K562 (cell line): ENCODE results near the gene FANCC. TPM values are rescaled to one million over a fixed set of nuclear protein-coding genes. Genes with fewer than 3 reads are reported as not detected.

Experiments
- ARID2 ChIP-seq: fragments of 450-650 bp; IDR thresholded peaks from 2 replicates; pipeline ENCODE4 v1.6.1; 2017; ENCODE audit warnings: antibody characterized with exemption, mild to moderate bottlenecking
- BRCA1 ChIP-seq, 2 experiments: fragments of 450-650 bp in 1 of 2; sonication (generic) in 1 of 2; formaldehyde crosslinking in 1 of 2; IDR thresholded peaks; 2 replicates each; pipeline versions ENCODE4 v1.5.0 to v1.6.1; 2017 to 2020; ENCODE audit warnings: mild to moderate bottlenecking in 1 of 2, missing genetic modification reagents in 1 of 2
- CUX1 ChIP-seq: fragments of 200-800 bp; sonication (Bioruptor generic); IDR thresholded peaks from 2 replicates; pipeline ENCODE4 v1.6.1; 2016; ENCODE audit warnings: missing genetic modification characterization, missing compliant biosample characterization
- GMEB1 ChIP-seq: fragments of 250-450 bp; sonication (Bioruptor Pico); IDR thresholded peaks from 2 replicates; pipeline ENCODE4 v1.4.0; 2020; ENCODE audit warnings: mild to moderate bottlenecking
- MBD1 ChIP-seq: fragments of 250-450 bp; sonication (Bioruptor Pico); IDR thresholded peaks from 2 replicates; pipeline ENCODE4 v1.8.0; 2022; ENCODE audit warnings: inconsistent platforms
- NFE2 ChIP-seq: IDR thresholded peaks from 2 replicates; pipeline ENCODE4 v1.6.1; 2014; ENCODE audit warnings: antibody characterized with exemption, low read depth
- NFRKB ChIP-seq: fragments of 450-650 bp; IDR thresholded peaks from 2 replicates; pipeline ENCODE4 v1.6.1; 2016; ENCODE audit warnings: low read depth
- RUNX1 ChIP-seq: sonication (generic); IDR thresholded peaks from 2 replicates; pipeline ENCODE4 v1.6.1; 2016; ENCODE audit warnings: antibody characterized with exemption, low read depth
- SAFB ChIP-seq: fragments of 200-400 bp; formaldehyde crosslinking; IDR thresholded peaks from 2 replicates; pipeline ENCODE4 v1.6.1; 2017; ENCODE audit warnings: low read depth, low read length, borderline replicate concordance
- SMARCE1 ChIP-seq: fragments of 450-650 bp; IDR thresholded peaks from 2 replicates; pipeline ENCODE4 v1.7.1; 2016; ENCODE audit warnings: mild to moderate bottlenecking
- TAL1 ChIP-seq: fragments of 450-650 bp; IDR thresholded peaks from 2 replicates; pipeline ENCODE4 v1.6.1; 2016; ENCODE audit warnings: mild to moderate bottlenecking
- TFAM ChIP-seq: fragments of 250-450 bp; sonication (Bioruptor Pico); conservative IDR thresholded peaks from 2 replicates; pipeline ENCODE4 v1.5.0; 2021; ENCODE audit warnings: mild to moderate bottlenecking, moderate library complexity
- THRAP3 ChIP-seq: fragments of 450-650 bp; IDR thresholded peaks from 2 replicates; pipeline ENCODE4 v1.6.1; 2016; ENCODE audit warnings: mild to moderate bottlenecking, inconsistent platforms, borderline replicate concordance
- ZBTB43 ChIP-seq: sonication (generic); formaldehyde crosslinking; IDR thresholded peaks from 2 replicates; pipeline ENCODE4 v1.8.0; 2023; ENCODE audit warnings: mild to moderate bottlenecking, missing genetic modification reagents
- ZNF124 ChIP-seq: sonication (generic); formaldehyde crosslinking; IDR thresholded peaks from 2 replicates; pipeline ENCODE4 v1.8.1; 2022; ENCODE audit warnings: missing genetic modification reagents
- polyA plus RNA-seq, 8 experiments: library from polyadenylated mRNA; depleted of rRNA in 4 of 8; stranded (reverse) in 5 of 8; unstranded in 3 of 8; fragments of >200 nt; fragmentation: Nextera tagmentation in 2 of 8; fragmentation: Illumina TruSeq in 1 of 8; extraction: Ambion mirVana in 2 of 8; extraction: Trizol in 1 of 8; gene quantifications; 2 replicates each; pipeline versions ENCODE4 v1.2.1 to v1.2.3, GENCODE V29; 2011 to 2014; ENCODE audit warnings: inconsistent platforms in 1 of 8, missing spikeins in 1 of 8
- total RNA-seq, 7 experiments: library from RNA; depleted of rRNA in 6 of 7; stranded (reverse); fragments of >200 nt in 6 of 7; fragmentation: Illumina TruSeq in 2 of 7; extraction: Trizol in 2 of 7; gene quantifications; 2 replicates each; pipeline versions ENCODE4 v1.2.1 to v1.2.3, GENCODE V29; 2011 to 2021; ENCODE audit warnings: low replicate concordance in 1 of 7
- TF ChIP-seq, protein P1 (sequence below): fragments of 450-650 bp; IDR thresholded peaks from one replicate; pipeline ENCODE4 v1.6.1; 2018; ENCODE audit warnings: mild to moderate bottlenecking, moderate library complexity; ENCODE audit not compliant: partially characterized antibody

Gene FANCC
- total and polyA plus RNA-seq, 9 of the 15 experiments (the other 6 are each of a cell fraction or from before 2014, with no cell fraction given): 4.6 to 18.4 (median 14.2) TPM

DNA sequence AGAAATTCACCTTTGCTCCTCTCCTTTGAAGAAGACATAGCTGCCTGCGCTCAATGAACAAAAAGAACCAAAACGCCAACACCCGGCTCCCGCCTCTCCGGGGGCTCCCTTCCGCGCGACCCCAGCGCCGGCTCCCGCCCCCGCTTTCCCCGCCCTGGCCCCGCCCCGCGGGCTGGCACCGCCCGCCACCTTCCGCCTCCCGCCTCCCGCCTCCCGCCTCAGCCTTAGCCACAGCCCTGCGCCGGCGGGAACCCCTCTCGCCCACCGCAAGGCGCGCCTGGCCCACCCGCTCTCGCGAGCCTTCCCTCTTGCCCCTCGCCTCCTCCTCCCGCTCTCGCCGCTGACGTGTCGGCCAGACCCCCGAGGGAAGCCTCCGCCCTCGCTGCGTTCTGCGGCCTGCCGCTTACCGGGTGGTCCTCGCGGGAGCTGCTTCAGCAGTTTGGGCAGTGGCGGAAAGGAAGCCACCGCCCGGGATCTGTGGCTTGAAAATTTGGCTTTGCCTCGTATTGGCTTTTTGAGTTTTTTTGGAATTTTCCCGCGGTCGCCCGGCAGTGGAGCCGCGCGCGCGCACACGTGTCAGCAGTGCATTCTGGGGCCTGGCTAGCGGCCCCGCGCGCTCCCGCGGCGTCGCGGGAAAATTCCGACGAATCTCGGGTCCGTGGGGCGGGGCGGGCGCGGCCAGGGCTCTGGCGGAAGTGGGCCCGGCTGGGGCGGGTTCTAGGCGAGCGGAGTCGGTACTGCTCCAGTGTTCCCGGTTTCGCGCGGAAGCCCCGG is at the start of gene FANCC (continued):
- peak; percentile 42 for TF ChIP-seq GMEB1 (CRISPR knock-in tag)
- TF ChIP-seq ZNF124 (CRISPR knock-in tag): no peak
- TF ChIP-seq MBD1 (CRISPR knock-in tag): no peak
- no peak for TF ChIP-seq CUX1 (CRISPR knock-in tag)
- no peak for TF ChIP-seq THRAP3
- TF ChIP-seq SMARCE1: no peak
- no peak for TF ChIP-seq ZBTB43
- TF ChIP-seq ARID2: no peak
- TF ChIP-seq TAL1: peak; percentile 8; the same call in 1 of the 2 replicates
- no peak for TF ChIP-seq BRCA1 (IDR thresholded peaks at IDR 0.05)
- TF ChIP-seq BRCA1 (CRISPR knock-in tag; IDR thresholded peaks at IDR 0.05): no peak
- no peak for TF ChIP-seq RUNX1
- no peak for TF ChIP-seq NFE2
- TF ChIP-seq, protein P1, sequence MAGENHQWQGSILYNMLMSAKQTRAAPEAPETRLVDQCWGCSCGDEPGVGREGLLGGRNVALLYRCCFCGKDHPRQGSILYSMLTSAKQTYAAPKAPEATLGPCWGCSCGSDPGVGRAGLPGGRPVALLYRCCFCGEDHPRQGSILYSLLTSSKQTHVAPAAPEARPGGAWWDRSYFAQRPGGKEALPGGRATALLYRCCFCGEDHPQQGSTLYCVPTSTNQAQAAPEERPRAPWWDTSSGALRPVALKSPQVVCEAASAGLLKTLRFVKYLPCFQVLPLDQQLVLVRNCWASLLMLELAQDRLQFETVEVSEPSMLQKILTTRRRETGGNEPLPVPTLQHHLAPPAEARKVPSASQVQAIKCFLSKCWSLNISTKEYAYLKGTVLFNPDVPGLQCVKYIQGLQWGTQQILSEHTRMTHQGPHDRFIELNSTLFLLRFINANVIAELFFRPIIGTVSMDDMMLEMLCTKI: no peak
- TF ChIP-seq TFAM (CRISPR knock-in tag): no peak
- peak; percentile 76 for TF ChIP-seq SAFB
- peak; percentile 87 for TF ChIP-seq NFRKB
